ENCODE measurements around the gene CH25H. TPM values are rescaled to one million over a fixed set of nuclear protein-coding genes. Genes with fewer than 3 reads are reported as not detected.

Gene CH25H
- 0.25 TPM in 1 of 2 replicates, not detected in the other for total RNA-seq

GRCh38 chr10:89207181-89207800 is at the start of gene CH25H:
Gene CH25H, minus strand, starts transcription at chr10:89207317. Its CDS starts 25 bp downstream, at chr10:89207292.

GRCh38 chr10:89251409-89252224 is 44.5 kb upstream of the CH25H start, which contains the start of gene LIPA:
Gene LIPA, minus strand, starts transcription at chr10:89251775. Its CDS starts 4,127 bp downstream, at chr10:89247648.

Other genes starting within 250 kb of the CH25H start
- gene FAS, start 216.5 kb downstream of the CH25H start, total RNA-seq, result 59.2 and 80.0 TPM in 2 replicates
- gene LIPA, start 44.5 kb upstream of the CH25H start, total RNA-seq, result 72.5 and 84.5 TPM in 2 replicates
- gene IFIT2, start 94.7 kb upstream of the CH25H start, total RNA-seq, result 8.2 and 14.2 TPM in 2 replicates
- gene IFIT3, start 120.7 kb upstream of the CH25H start, total RNA-seq, result 28.9 and 36.6 TPM in 2 replicates
- gene IFIT1B, start 170.7 kb upstream of the CH25H start, total RNA-seq, result not detected in 2 replicates
- 12.7 and 16.4 TPM in 2 replicates for gene IFIT1, start 185.3 kb upstream of the CH25H start, total RNA-seq
- 19.9 and 30.1 TPM in 2 replicates for gene IFIT5, start 207.3 kb upstream of the CH25H start, total RNA-seq